ENCODE measurements around the gene LCOR. TPM values are rescaled to one million over a fixed set of nuclear protein-coding genes. Genes with fewer than 3 reads are reported as not detected.

LCOR gene
- total and polyA plus RNA-seq, 4 donors, result 2.5 to 31.2 (median 14.5) TPM

DNA sequence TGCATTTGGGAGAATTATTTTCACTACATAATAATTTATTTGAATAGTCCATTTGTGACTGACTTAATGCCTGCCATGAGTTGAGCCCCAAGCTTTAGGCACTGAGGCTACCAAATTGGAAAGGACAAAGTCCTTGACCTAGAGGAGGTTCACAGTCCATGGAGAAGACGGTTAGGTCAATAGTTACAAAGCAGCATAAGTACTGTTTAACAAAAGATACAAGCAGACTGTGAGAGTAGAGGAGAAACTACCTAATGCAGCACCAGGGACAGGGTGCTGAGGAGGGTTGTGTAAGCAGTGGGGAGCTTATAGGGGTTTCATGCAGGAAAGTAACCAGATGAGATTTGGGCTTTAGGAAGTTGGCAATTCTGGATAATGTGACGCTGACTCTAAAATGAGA is 139.2 kb downstream of the LCOR start (continued):
- TF ChIP-seq, protein P1, sequence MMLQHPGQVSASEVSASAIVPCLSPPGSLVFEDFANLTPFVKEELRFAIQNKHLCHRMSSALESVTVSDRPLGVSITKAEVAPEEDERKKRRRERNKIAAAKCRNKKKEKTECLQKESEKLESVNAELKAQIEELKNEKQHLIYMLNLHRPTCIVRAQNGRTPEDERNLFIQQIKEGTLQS (IDR thresholded peaks at IDR 0.05), result no peak
- TF ChIP-seq TAF1 (conservative IDR thresholded peaks at IDR 0.05), result no peak
- no peak for TF ChIP-seq FOXA1 (IDR thresholded peaks at IDR 0.05)
- TF ChIP-seq YY1 (IDR thresholded peaks at IDR 0.05), result no peak
- TF ChIP-seq JUND (IDR thresholded peaks at IDR 0.05), result peak in 1 of 2 donors; percentile 59

DNA sequence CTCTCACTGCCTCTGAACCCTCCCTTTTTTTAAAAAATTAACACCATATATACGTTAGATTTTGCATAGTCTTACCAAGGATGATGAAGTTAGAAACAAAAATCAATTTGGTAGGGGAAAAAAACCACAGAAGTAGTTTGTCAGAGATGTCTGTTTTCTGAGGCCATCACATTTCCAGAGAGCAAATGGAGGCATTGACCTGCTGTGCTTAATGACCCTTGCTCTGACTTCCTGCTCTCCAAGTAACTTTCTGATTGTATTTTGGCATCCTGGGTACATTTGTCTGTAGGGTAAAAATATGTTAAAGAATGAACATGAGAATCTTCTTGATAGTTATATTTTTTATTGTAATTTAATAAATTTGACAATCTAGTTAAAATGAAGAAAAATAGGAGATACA is 140.2 kb downstream of the LCOR start:
- no peak overlapping the region for H3K4me3 ChIP-seq (ENCODE audit: low read depth in 1 of 3, low read length in 3 of 3)
- no peaks in the 10 kb centered on the region for H3K36me3 ChIP-seq (ENCODE audit: control insufficient read depth in 4 of 4, insufficient read depth in 3 of 4, low read depth in 1 of 4, low read length in 3 of 4)
- no peak overlapping the region for H3K27ac ChIP-seq (ENCODE audit: low read depth in 1 of 2, low read length in 2 of 2)
- no peak for DNase-seq (ENCODE audit: low spot score)
- TF ChIP-seq YY1 (IDR thresholded peaks at IDR 0.05) (no peak), TAF1 (conservative IDR thresholded peaks at IDR 0.05) (no peak), RXRA (IDR thresholded peaks at IDR 0.05) (peak; percentile 46 to 74), GABPA (IDR thresholded peaks at IDR 0.05 in 1 of 2, conservative IDR thresholded peaks at IDR 0.05 in 1 of 2) (no peak), SP1 (IDR thresholded peaks at IDR 0.05) (no peak), HNF4A (conservative IDR thresholded peaks at IDR 0.05) (peak; percentile 16 to 36), JUND (IDR thresholded peaks at IDR 0.05) (no peak), NR2F2 (IDR thresholded peaks at IDR 0.05) (peak; percentile 80), EGR1 (IDR thresholded peaks at IDR 0.05; ENCODE audit: low read depth in 2 of 2) (no peak), HNF4G (IDR thresholded peaks at IDR 0.05) (no peak)
- TF ChIP-seq, protein P2, sequence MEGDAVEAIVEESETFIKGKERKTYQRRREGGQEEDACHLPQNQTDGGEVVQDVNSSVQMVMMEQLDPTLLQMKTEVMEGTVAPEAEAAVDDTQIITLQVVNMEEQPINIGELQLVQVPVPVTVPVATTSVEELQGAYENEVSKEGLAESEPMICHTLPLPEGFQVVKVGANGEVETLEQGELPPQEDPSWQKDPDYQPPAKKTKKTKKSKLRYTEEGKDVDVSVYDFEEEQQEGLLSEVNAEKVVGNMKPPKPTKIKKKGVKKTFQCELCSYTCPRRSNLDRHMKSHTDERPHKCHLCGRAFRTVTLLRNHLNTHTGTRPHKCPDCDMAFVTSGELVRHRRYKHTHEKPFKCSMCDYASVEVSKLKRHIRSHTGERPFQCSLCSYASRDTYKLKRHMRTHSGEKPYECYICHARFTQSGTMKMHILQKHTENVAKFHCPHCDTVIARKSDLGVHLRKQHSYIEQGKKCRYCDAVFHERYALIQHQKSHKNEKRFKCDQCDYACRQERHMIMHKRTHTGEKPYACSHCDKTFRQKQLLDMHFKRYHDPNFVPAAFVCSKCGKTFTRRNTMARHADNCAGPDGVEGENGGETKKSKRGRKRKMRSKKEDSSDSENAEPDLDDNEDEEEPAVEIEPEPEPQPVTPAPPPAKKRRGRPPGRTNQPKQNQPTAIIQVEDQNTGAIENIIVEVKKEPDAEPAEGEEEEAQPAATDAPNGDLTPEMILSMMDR (IDR thresholded peaks at IDR 0.05; ENCODE audit: low read depth, low read length, missing input control), result no peak
- TF ChIP-seq, protein P3, sequence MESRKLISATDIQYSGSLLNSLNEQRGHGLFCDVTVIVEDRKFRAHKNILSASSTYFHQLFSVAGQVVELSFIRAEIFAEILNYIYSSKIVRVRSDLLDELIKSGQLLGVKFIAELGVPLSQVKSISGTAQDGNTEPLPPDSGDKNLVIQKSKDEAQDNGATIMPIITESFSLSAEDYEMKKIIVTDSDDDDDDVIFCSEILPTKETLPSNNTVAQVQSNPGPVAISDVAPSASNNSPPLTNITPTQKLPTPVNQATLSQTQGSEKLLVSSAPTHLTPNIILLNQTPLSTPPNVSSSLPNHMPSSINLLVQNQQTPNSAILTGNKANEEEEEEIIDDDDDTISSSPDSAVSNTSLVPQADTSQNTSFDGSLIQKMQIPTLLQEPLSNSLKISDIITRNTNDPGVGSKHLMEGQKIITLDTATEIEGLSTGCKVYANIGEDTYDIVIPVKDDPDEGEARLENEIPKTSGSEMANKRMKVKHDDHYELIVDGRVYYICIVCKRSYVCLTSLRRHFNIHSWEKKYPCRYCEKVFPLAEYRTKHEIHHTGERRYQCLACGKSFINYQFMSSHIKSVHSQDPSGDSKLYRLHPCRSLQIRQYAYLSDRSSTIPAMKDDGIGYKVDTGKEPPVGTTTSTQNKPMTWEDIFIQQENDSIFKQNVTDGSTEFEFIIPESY (IDR thresholded peaks at IDR 0.05), result no peak
- TF ChIP-seq, protein P4, sequence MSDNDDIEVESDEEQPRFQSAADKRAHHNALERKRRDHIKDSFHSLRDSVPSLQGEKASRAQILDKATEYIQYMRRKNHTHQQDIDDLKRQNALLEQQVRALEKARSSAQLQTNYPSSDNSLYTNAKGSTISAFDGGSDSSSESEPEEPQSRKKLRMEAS (IDR thresholded peaks at IDR 0.05), result no peak
- 52% methylated on average over 1 of the region's 1 CpG for WGBS
- peaks cover 7 to 36% (median 34%) of the 10 kb centered on the region in 4 donors for H3K4me1 ChIP-seq (ENCODE audit: control insufficient read depth in 4 of 4, insufficient read depth in 4 of 4, low read length in 3 of 4)
- H3K9ac ChIP-seq (ENCODE audit: low read depth in 1 of 2, low read length in 2 of 2), result no peak overlapping the region
- H3K9me3 ChIP-seq (ENCODE audit: control insufficient read depth in 4 of 4, low read length in 3 of 4), result no peaks in the 10 kb centered on the region
- no peaks in the 10 kb centered on the region for H3K27me3 ChIP-seq (ENCODE audit: control insufficient read depth in 4 of 4, insufficient read depth in 4 of 4, low read length in 3 of 4)

DNA sequence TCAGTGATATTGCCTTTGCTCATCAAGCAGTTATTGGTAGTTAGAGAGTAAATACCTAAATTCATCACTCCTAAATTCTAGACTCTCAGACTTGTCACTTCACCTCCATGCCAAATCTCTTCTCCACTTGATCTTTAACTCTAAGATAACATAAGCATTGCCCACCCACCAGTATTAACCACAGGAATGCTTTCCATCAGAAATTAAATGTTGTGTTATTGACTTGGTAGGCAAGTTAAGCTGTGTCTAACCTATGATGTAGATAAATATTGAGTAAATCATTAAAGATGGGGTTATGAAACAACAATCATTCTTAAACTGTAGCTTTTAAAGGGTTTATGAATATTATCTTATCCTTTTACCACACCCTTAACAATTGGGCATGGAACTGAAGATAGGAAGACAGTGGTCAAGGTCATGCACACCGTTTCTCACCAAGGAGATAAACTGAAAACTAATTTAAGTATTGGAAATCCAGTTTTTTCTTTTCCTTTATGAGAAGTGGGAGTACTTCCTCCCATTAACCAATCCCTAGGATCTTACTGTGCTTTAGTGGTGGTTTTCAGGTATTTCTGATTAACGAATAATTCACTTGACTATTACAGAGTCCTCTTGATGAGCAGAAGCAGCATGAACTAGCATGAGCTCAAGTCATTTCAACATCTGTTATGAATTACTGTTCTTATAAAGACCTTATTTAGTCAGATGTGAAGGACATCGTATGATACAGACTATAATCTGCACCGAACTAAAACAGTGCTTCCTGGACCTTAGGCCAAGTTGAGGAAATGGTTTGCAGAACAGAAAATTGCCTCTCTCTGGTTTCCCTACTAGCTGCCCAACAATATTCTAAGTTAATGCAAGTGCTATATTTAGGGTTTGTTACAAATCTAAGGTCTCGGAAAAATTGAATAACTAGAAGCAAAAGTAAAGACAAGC is 142.0 kb downstream of the LCOR start:
- Histone ChIP-seq H3K27me3 (ENCODE audit: control insufficient read depth in 4 of 4, insufficient read depth in 4 of 4, low read length in 3 of 4) (no peaks in the 10 kb centered on the region), H3K4me1 (ENCODE audit: control insufficient read depth in 4 of 4, insufficient read depth in 4 of 4, low read length in 3 of 4) (peaks cover 3 to 33% (median 28%) of the 10 kb centered on the region in 4 donors), H3K27ac (ENCODE audit: low read depth in 1 of 2, low read length in 2 of 2) (no peak overlapping the region), H3K9ac (ENCODE audit: low read depth in 1 of 2, low read length in 2 of 2) (no peak overlapping the region), H3K9me3 (ENCODE audit: control insufficient read depth in 4 of 4, low read length in 3 of 4) (no peaks in the 10 kb centered on the region), H3K4me3 (ENCODE audit: low read depth in 1 of 3, low read length in 3 of 3) (no peak overlapping the region), H3K36me3 (ENCODE audit: control insufficient read depth in 4 of 4, insufficient read depth in 3 of 4, low read depth in 1 of 4, low read length in 3 of 4) (no peaks in the 10 kb centered on the region)
- 68% methylated on average over 5 of the region's 5 CpGs for WGBS
- DNase-seq (ENCODE audit: low spot score), result no peak
- TF ChIP-seq NR2F2 (IDR thresholded peaks at IDR 0.05), result no peak
- TF ChIP-seq, protein P2 (IDR thresholded peaks at IDR 0.05; ENCODE audit: low read depth, low read length, missing input control), result no peak
- no peak for TF ChIP-seq YY1 (IDR thresholded peaks at IDR 0.05)
- TF ChIP-seq GABPA (IDR thresholded peaks at IDR 0.05 in 1 of 2, conservative IDR thresholded peaks at IDR 0.05 in 1 of 2), result no peak
- no peak for TF ChIP-seq TAF1 (conservative IDR thresholded peaks at IDR 0.05)
- TF ChIP-seq, protein P5, sequence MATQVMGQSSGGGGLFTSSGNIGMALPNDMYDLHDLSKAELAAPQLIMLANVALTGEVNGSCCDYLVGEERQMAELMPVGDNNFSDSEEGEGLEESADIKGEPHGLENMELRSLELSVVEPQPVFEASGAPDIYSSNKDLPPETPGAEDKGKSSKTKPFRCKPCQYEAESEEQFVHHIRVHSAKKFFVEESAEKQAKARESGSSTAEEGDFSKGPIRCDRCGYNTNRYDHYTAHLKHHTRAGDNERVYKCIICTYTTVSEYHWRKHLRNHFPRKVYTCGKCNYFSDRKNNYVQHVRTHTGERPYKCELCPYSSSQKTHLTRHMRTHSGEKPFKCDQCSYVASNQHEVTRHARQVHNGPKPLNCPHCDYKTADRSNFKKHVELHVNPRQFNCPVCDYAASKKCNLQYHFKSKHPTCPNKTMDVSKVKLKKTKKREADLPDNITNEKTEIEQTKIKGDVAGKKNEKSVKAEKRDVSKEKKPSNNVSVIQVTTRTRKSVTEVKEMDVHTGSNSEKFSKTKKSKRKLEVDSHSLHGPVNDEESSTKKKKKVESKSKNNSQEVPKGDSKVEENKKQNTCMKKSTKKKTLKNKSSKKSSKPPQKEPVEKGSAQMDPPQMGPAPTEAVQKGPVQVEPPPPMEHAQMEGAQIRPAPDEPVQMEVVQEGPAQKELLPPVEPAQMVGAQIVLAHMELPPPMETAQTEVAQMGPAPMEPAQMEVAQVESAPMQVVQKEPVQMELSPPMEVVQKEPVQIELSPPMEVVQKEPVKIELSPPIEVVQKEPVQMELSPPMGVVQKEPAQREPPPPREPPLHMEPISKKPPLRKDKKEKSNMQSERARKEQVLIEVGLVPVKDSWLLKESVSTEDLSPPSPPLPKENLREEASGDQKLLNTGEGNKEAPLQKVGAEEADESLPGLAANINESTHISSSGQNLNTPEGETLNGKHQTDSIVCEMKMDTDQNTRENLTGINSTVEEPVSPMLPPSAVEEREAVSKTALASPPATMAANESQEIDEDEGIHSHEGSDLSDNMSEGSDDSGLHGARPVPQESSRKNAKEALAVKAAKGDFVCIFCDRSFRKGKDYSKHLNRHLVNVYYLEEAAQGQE (IDR thresholded peaks at IDR 0.05), result no peak
- no peak for TF ChIP-seq EGR1 (IDR thresholded peaks at IDR 0.05; ENCODE audit: low read depth in 2 of 2)
- TF ChIP-seq RXRA (IDR thresholded peaks at IDR 0.05), result no peak
- no peak for TF ChIP-seq HNF4A (conservative IDR thresholded peaks at IDR 0.05)
- no peak for TF ChIP-seq FOXA1 (IDR thresholded peaks at IDR 0.05)
- TF ChIP-seq, protein P4 (IDR thresholded peaks at IDR 0.05), result no peak
- TF ChIP-seq JUND (IDR thresholded peaks at IDR 0.05), result no peak
- TF ChIP-seq FOXA2 (IDR thresholded peaks at IDR 0.05), result no peak
